ENCODE measurements around the gene SDK1.

Gene SDK1

DNA sequence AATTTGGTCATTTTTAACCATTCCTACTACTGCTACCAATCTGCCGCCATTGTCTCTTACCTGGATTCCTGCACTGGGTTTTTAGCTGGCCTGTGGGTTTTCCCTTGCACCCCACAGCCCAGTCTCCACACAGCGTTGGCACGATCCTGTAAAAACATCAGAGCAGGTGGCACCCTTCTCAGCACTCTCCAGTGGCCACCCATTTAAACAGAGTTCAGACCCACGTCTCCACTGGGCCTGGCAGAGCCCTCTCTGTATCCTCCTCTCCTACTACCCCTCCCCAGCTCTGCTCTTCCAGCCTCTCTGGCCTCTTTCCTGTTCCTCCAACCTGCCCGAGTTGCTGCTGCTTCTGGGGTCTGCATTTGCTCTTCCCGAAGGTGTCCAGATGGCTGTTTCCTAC lies 259.4 kb downstream of the SDK1 start:
- TF ChIP-seq, protein P1, sequence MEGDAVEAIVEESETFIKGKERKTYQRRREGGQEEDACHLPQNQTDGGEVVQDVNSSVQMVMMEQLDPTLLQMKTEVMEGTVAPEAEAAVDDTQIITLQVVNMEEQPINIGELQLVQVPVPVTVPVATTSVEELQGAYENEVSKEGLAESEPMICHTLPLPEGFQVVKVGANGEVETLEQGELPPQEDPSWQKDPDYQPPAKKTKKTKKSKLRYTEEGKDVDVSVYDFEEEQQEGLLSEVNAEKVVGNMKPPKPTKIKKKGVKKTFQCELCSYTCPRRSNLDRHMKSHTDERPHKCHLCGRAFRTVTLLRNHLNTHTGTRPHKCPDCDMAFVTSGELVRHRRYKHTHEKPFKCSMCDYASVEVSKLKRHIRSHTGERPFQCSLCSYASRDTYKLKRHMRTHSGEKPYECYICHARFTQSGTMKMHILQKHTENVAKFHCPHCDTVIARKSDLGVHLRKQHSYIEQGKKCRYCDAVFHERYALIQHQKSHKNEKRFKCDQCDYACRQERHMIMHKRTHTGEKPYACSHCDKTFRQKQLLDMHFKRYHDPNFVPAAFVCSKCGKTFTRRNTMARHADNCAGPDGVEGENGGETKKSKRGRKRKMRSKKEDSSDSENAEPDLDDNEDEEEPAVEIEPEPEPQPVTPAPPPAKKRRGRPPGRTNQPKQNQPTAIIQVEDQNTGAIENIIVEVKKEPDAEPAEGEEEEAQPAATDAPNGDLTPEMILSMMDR (IDR thresholded peaks at IDR 0.05; ENCODE audit: control insufficient read depth, extremely low read depth, insufficient read depth) = no peak
- no peak for DNase-seq (ENCODE audit: low read depth)

DNA sequence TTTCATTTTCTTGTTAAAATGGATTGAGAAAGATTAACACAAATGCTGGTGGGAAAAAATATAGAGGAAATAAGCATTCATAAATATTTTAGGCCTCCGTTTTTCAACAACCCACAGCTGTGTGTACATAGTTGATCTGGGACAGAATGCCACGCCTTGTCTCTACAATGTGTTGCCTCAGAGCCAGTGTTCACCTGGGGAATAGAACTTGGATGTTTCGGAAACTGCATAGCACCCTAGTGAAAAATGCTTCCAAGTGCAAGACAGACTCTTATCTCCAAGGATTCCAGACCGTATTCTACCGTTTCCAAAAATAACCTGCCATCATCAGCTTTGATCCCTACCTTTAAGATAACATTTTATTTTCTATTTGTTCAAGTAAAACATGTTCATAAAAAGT lies 260.9 kb downstream of the SDK1 start:
- no peak for DNase-seq (ENCODE audit: low read depth)
- no peak overlapping the region for H3K4me3 ChIP-seq (ENCODE audit: low read depth, low read length)
- TF ChIP-seq, protein P1 (IDR thresholded peaks at IDR 0.05; ENCODE audit: control insufficient read depth, extremely low read depth, insufficient read depth) = no peak

More for the DNA sequence above, 259.4 kb downstream of the SDK1 start:
- H3K4me3 ChIP-seq (ENCODE audit: low read depth, low read length) = no peak overlapping the region

DNA sequence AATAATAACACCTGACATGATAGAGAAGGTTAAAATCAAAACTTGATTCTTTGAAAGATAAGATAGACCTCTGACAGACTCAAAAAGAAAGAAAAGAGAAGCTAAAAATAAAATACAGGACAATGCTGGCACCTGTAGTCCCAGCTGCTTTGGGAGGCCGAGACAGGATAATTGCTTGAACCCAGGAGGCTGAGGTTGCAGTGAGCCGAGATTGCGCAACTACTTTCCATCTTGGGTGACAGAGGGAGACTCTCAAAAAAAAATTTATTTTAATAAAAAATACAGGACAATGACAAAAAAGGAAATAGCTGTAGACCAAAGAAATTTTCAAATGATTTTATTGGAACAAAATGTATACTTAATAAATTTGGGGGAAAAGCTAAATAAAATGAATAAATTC lies 263.2 kb downstream of the SDK1 start:
- TF ChIP-seq, protein P1 (IDR thresholded peaks at IDR 0.05; ENCODE audit: control insufficient read depth, extremely low read depth, insufficient read depth) = no peak
- H3K4me3 ChIP-seq (ENCODE audit: low read depth, low read length) = no peak overlapping the region
- DNase-seq (ENCODE audit: low read depth) = no peak

DNA sequence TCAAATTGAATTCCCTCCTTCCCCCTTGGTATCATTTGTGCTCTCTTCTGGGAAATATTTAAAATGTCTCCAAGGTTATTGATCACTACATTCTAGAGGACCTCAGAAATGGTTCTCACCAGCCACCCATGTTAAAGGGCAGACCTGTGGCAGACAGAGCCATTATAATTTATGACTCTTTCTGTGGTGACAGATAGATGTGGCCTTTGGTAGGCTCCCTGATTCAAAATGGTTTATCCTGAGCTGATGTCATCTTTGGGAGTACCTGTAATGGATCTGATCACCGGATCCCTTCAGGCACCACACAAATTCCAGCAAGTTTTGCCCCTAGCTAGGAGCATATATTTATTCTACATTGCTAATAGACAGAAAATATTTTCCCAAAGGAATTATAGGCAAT lies 267.5 kb downstream of the SDK1 start:
- no peak overlapping the region for H3K4me3 ChIP-seq (ENCODE audit: low read depth, low read length)
- DNase-seq (ENCODE audit: low read depth) = no peak
- TF ChIP-seq, protein P1 (IDR thresholded peaks at IDR 0.05; ENCODE audit: control insufficient read depth, extremely low read depth, insufficient read depth) = no peak

DNA sequence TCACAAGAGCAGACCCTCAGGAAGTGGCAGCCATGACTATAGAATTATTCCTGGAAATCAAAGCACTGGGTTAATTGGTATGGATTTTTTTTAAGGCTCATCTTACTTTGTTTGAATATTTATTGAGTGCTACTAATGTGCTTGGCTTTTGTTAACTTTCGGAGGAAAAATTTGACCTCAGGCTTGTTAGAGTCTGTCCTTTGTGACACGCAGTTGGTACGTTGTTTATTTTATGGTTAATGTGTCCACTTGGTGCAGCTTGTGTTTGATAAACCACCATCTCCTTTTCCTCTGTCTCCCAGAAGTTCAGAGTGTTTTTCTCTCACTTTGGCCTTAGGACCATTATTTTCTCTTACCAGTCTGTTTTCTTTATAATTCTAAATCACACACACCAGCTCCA lies 268.6 kb downstream of the SDK1 start:
- no peak overlapping the region for H3K4me3 ChIP-seq (ENCODE audit: low read depth, low read length)
- TF ChIP-seq, protein P1 (IDR thresholded peaks at IDR 0.05; ENCODE audit: control insufficient read depth, extremely low read depth, insufficient read depth) = no peak
- DNase-seq (ENCODE audit: low read depth) = no peak

DNA sequence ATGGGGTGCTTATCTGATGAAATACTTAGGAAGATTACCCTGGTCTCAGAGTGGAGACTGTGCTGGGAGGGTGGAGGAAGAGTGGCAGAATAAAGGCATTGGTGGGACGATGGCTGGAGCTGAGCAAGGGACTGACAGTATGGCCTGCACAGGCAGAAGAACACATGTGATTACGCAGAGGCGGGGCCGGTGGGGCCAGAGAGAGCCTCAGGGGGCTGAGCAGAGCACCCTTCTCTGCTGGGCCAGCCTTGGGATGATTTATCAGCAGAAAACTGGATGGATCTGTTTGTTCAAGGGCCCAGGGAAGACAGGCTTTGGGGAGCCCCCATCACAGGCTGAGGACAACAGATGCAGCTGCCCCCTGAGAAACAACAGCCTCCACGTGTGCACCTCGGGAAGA lies 272.1 kb downstream of the SDK1 start:
- no peak overlapping the region for H3K4me3 ChIP-seq (ENCODE audit: low read depth, low read length)
- TF ChIP-seq, protein P1 (IDR thresholded peaks at IDR 0.05; ENCODE audit: control insufficient read depth, extremely low read depth, insufficient read depth) = no peak
- no peak for DNase-seq (ENCODE audit: low read depth)

DNA sequence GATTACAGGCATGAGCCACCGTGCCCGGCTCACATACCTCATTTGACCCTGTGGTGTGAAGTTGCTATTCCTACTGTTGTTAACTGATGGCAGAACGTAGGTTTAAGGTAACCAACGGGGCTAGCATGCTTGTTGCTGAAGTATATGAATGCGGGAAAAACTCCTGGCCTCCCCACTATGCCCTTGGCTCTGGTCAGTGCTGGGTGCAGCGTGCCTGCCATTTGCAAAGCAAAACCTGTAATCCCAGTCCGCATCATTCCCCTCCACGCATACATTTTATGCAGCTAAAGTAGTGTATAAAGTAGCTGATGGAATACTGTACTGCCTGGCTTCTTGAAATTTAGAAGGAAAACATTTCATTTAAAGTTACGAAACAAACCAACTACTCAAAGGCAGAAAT lies 273.3 kb downstream of the SDK1 start:
- no peak for DNase-seq (ENCODE audit: low read depth)
- TF ChIP-seq, protein P1 (IDR thresholded peaks at IDR 0.05; ENCODE audit: control insufficient read depth, extremely low read depth, insufficient read depth) = no peak
- no peak overlapping the region for H3K4me3 ChIP-seq (ENCODE audit: low read depth, low read length)
